Measurements from ENCODE around the gene CAMK4.

- TF ChIP-seq GATA2 (IDR thresholded peaks at IDR 0.05; ENCODE audit: low read depth, low read length) (no peak), GATA3 (IDR thresholded peaks at IDR 0.05; ENCODE audit: low read depth, low read length) (no peak)
Observed at GRCh38 chr5:111532886-111533582, 308.9 kb downstream of the CAMK4 start.
